ENCODE measurements around the gene MPP1.
"Not testable (repeated sequence)": the region's sequence is repeated elsewhere in the genome, so short reads cannot be mapped to it uniquely, and the experiment has no call there.

The MPP1 gene

DNA sequence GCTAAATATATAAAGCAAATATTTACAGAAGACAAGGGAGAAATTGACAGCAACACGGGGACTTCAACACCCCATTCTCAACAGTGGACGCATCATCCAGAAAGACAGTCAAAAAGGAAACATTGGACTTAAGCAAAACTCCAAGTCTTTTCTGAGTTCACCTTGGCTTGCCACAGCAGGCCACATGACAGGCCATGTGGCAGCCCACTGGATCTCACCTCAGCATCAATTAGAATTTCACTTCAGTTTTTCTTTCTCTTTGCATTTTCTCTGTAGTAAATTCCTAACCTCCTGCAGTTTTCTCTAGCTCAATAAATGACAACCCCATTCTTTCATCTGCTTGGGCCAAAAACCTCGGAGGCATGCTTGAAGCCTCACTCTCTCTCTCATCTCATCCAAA, 16.7 kb upstream of the MPP1 start:
- H3K4me3 ChIP-seq (ENCODE audit: low read depth, low read length) = no peak overlapping the region
- TF ChIP-seq, protein P1, sequence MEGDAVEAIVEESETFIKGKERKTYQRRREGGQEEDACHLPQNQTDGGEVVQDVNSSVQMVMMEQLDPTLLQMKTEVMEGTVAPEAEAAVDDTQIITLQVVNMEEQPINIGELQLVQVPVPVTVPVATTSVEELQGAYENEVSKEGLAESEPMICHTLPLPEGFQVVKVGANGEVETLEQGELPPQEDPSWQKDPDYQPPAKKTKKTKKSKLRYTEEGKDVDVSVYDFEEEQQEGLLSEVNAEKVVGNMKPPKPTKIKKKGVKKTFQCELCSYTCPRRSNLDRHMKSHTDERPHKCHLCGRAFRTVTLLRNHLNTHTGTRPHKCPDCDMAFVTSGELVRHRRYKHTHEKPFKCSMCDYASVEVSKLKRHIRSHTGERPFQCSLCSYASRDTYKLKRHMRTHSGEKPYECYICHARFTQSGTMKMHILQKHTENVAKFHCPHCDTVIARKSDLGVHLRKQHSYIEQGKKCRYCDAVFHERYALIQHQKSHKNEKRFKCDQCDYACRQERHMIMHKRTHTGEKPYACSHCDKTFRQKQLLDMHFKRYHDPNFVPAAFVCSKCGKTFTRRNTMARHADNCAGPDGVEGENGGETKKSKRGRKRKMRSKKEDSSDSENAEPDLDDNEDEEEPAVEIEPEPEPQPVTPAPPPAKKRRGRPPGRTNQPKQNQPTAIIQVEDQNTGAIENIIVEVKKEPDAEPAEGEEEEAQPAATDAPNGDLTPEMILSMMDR (IDR thresholded peaks at IDR 0.05; ENCODE audit: low read depth, low read length) = no peak
- no peak for TF ChIP-seq MYC (IDR thresholded peaks at IDR 0.05; ENCODE audit: low read depth, low read length)
- TF ChIP-seq, protein P2, sequence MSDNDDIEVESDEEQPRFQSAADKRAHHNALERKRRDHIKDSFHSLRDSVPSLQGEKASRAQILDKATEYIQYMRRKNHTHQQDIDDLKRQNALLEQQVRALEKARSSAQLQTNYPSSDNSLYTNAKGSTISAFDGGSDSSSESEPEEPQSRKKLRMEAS (IDR thresholded peaks at IDR 0.05; ENCODE audit: low read depth, low read length) = no peak
- TF ChIP-seq POLR2A (IDR thresholded peaks at IDR 0.05; ENCODE audit: extremely low read depth, insufficient read length) = no peak
- no peak for DNase-seq (ENCODE audit: low read depth)

DNA sequence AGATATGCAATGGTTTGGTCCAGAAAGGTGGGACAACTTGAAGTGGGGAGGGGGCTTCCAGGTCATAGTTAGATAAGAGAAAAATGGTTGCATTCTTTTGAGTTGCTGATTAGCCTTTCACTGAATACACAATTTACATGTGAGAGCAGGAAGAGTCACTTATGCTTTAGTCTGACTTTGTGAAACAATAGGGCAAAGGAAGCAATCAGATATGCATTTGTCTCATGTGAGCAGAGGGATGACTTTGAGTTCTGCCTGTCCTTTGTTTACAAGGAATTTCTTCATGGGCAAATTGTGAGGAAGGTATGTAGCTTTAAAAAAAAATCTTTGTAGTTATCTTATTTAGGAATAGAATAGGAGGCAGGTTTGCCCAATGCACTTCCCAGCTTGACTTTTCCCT, 16.2 kb upstream of the MPP1 start:
- no peak overlapping the region for H3K4me3 ChIP-seq (ENCODE audit: low read depth, low read length)
- no peak for DNase-seq (ENCODE audit: low read depth)
- TF ChIP-seq, protein P1 (IDR thresholded peaks at IDR 0.05; ENCODE audit: low read depth, low read length) = no peak
- TF ChIP-seq MYC (IDR thresholded peaks at IDR 0.05; ENCODE audit: low read depth, low read length) = no peak
- TF ChIP-seq, protein P2 (IDR thresholded peaks at IDR 0.05; ENCODE audit: low read depth, low read length) = no peak
- no peak for TF ChIP-seq POLR2A (IDR thresholded peaks at IDR 0.05; ENCODE audit: extremely low read depth, insufficient read length)

DNA sequence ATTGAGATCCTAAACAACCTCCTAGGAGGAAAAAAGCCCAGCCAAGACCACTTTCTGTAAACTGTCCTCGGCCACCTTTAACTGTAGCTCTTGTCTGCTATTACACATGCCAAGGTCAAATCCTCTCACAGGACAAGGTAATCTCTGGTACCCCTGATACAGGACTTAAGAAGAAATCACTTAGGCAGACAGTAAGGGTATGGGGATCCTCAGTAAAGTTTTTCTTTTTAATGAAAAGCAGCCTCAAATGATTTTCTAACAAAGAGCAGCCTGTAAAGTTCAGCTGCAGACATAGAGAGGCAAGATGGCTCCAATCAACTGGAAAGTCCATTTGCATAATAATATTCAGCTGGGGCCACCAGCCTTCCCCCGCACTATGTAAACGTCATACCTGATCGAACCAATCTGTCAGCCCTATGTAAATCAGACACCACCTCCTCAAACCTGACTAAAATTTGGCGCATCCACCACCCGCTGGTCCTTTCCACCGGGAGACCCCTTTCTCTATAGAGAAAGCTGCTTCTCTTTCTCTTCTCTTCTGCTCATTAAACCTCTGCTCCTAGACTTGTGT, 14.6 kb upstream of the MPP1 start:
- no peak overlapping the region for H3K4me3 ChIP-seq (ENCODE audit: low read depth, low read length)
- TF ChIP-seq MYC (IDR thresholded peaks at IDR 0.05; ENCODE audit: low read depth, low read length) = no peak
- TF ChIP-seq, protein P2 (IDR thresholded peaks at IDR 0.05; ENCODE audit: low read depth, low read length) = no peak
- no peak for TF ChIP-seq POLR2A (IDR thresholded peaks at IDR 0.05; ENCODE audit: extremely low read depth, insufficient read length)
- TF ChIP-seq, protein P1 (IDR thresholded peaks at IDR 0.05; ENCODE audit: low read depth, low read length) = no peak
- no peak for DNase-seq (ENCODE audit: low read depth)

DNA sequence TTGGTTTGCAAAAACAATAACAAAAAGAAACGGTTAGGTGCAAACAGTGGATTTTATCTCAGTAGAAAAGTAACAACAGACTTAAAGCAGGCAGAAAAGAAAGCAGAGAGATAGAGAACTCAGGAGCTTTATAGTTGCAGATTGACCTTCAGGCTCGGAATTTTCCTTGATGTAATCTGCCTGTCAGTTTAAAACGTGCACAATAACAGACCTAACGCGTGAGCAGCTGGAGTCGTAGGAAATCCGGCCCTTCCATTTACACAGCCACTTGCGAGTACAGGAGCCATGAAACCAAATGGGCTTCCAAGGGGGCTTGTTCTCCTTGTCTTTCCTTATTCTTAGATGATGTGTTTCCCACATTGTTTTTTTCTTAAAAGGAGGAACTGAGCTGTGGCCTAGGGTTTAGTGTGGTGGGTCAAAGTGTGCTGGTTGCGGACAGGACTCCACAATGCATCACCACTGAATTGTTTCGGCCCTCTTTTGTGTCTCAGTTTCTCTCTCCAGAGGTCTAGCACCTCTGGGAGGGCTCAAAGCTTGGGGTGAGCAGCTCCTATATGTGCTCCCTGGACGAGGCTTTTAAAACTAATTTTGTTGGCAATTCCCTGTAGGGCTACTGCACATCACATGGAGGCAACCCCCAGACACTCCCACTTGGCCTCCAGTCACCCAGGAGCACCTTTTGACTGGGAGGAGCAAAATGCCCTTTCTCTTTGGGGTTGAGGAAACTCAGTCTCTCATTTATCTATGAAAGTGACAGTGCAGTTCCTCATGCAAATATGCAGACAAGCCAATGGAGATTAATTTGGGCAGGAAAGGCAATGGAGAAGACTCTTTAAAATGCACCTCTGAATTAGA, 13.9 kb upstream of the MPP1 start:
- TF ChIP-seq, protein P2 (IDR thresholded peaks at IDR 0.05; ENCODE audit: low read depth, low read length) = no peak
- no peak for TF ChIP-seq POLR2A (IDR thresholded peaks at IDR 0.05; ENCODE audit: extremely low read depth, insufficient read length)
- TF ChIP-seq MYC (IDR thresholded peaks at IDR 0.05; ENCODE audit: low read depth, low read length) = no peak
- TF ChIP-seq, protein P1 (IDR thresholded peaks at IDR 0.05; ENCODE audit: low read depth, low read length) = no peak
- no peak overlapping the region for H3K4me3 ChIP-seq (ENCODE audit: low read depth, low read length)
- no peak for DNase-seq (ENCODE audit: low read depth)

DNA sequence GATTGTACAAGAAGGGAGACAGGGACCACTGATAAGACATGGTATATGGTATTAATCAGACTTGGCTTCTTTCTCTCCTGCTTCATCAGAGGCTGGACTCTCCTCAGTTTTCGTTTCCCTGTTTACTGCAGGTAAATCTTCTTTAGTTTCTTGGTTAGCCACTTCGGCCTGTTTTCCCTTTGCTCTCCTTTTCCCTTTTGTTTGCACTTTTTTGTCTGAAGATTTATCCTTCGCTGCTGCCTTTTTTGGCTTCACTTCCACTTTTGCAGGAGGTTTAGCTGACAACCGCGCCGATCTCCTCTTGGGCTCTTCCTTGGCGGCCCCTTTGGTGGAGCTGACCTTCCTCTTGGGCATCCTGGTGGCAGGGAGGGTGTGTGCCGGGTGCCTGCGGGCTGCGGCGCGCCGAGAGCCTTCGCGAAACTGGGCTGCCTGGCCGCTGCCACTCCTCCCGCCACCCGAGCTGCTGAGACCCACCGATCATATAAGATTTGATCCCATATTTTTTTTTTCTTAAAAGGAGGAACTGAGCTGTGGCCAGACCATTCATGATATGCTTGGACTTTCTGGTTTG, 11.8 kb upstream of the MPP1 start:
- not testable (repeated sequence) for H3K4me3 ChIP-seq (ENCODE audit: low read depth, low read length); DNase-seq (ENCODE audit: low read depth)

DNA sequence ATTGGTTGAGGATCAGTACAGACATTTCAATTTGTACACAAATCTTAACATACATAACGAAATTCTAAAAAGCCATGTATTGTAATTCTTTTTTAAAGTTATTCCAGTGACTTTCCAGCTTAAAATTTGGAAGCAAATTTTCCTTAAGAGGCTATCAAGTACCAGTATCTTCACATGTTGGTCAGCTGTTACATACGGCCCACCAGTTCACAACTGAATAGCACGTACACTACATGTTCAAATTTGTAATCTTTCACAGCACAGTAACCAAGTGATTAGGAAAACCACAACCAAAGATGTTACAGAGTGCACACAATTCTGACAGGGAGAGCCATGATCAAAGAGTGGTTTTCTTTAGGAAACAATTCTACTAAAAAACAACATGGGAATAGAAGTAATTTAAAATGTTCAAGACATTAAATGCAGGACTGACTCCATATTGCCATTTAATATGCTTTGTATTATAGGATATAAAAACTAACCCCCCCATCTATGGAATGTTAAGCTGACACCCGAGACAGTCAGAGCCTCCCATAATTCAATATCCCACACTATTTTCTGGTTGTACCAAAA, 11.1 kb upstream of the MPP1 start:
- not testable (repeated sequence) for DNase-seq (ENCODE audit: low read depth); H3K4me3 ChIP-seq (ENCODE audit: low read depth, low read length)

Measured in NB4 (cell line).